ENCODE results near the gene PGA5.

DNA sequence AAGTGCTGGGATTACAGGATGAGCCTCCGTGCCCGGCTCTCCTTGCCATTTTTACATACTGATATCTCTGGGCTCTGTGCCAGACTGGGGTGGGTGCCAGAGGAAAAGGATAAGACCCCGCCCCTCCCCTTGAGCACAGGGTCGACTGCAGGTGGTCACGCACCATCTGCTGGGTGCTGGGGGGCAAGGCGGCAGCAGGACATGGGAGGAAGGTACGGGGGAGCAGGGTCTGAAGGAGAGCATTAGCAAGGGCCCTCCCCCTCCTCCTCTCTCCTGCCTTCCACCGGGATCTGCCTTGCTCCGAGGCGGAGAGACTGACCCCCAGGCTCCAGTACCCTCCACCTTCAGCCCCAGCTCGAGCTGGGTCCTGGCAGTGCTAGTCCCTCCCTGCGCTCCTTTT is 47.4 kb upstream of the PGA5 start:
- no peak for TF ChIP-seq POLR2A (IDR thresholded peaks at IDR 0.05)
- TF ChIP-seq, protein P1, sequence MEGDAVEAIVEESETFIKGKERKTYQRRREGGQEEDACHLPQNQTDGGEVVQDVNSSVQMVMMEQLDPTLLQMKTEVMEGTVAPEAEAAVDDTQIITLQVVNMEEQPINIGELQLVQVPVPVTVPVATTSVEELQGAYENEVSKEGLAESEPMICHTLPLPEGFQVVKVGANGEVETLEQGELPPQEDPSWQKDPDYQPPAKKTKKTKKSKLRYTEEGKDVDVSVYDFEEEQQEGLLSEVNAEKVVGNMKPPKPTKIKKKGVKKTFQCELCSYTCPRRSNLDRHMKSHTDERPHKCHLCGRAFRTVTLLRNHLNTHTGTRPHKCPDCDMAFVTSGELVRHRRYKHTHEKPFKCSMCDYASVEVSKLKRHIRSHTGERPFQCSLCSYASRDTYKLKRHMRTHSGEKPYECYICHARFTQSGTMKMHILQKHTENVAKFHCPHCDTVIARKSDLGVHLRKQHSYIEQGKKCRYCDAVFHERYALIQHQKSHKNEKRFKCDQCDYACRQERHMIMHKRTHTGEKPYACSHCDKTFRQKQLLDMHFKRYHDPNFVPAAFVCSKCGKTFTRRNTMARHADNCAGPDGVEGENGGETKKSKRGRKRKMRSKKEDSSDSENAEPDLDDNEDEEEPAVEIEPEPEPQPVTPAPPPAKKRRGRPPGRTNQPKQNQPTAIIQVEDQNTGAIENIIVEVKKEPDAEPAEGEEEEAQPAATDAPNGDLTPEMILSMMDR (IDR thresholded peaks at IDR 0.05): no peak
- TF ChIP-seq POLR2AphosphoS5 (IDR thresholded peaks at IDR 0.05; ENCODE audit: insufficient read depth in 1 of 2, low read depth in 1 of 2): no peak

All from vagina (tissue), 2 donors.